Activated CD8-positive, alpha-beta memory T cell treated with anti-CD3 and anti-CD28 coated beads for 36 hours (primary cell): Measurements from ENCODE around the gene ABCB6. TPM values are rescaled to one million over a fixed set of nuclear protein-coding genes. Genes with fewer than 3 reads are reported as not detected.
"Not testable (repeated sequence)": the region's sequence is repeated elsewhere in the genome, so short reads cannot be mapped to it uniquely, and the experiment has no call there.

Experiments used
- CTCF ChIA-PET: fragments of 350-600 bp; sonication (Branson Sonifier 250); formaldehyde crosslinking; loops from one replicate; lab custom pipeline; 2021; ENCODE audit warnings: antibody characterized with exemption; lab: Charles Lee
- POLR2A ChIA-PET: fragments of 350-600 bp; sonication (Branson Sonifier 250); formaldehyde crosslinking; loops from one replicate; lab custom pipeline; 2021; ENCODE audit warnings: antibody characterized with exemption; lab: Charles Lee
- total RNA-seq, 2 experiments: library from RNA; stranded (reverse); gene quantifications; one replicate each; pipeline ENCODE4 v1.2.3, GENCODE V29; 2021

Gene ABCB6
- total RNA-seq, 2 experiments from 2014 or later, result 20.8 to 25.6 TPM

GRCh38 chr2:219209236-219210195, 9.2 kb downstream of the ABCB6 start:
- POLR2A ChIA-PET, result interaction anchor here (0.6 to 2.3 kb wide), 6 partner anchors 9 to 317 kb away, joined by 4 to 7 read pairs (median 4); partner anchors contain the start of gene ABCB6
- CTCF ChIA-PET, result interaction anchor here (0.9 to 1.9 kb wide), 3 partner anchors 8 to 49 kb away, joined by 5 to 9 read pairs (median 7); partner anchors contain the start of gene NHEJ1

- CTCF ChIA-PET, result interaction anchor here (0.6 to 1.9 kb wide), 4 partner anchors 9 to 48 kb away, joined by 3 to 9 read pairs (median 6); partner anchors contain the start of gene NHEJ1
- POLR2A ChIA-PET, result interaction anchor here (0.6 to 2.9 kb wide), 5 partner anchors 8 to 33 kb away, joined by 4 to 18 read pairs (median 7); partner anchors contain the start of genes ABCB6, ANKZF1, ATG9A and CNPPD1
Observed at GRCh38 chr2:219207884-219208740, 10.6 kb downstream of the ABCB6 start.

- CTCF ChIA-PET, result interaction anchor here (1.1 to 1.9 kb wide), 4 partner anchors 10 to 88 kb away, joined by 5 to 9 read pairs (median 7); no protein-coding TSS in a partner anchor
- POLR2A ChIA-PET, result interaction anchor here (0.6 to 2.9 kb wide), 11 partner anchors 11 to 47 kb away, joined by 3 to 18 read pairs (median 7); partner anchors contain the start of genes ABCB6, ANKZF1, ATG9A and CNPPD1
Observed at GRCh38 chr2:219207134-219207883, 11.4 kb downstream of the ABCB6 start.

GRCh38 chr2:219206328-219207133, 12.2 kb downstream of the ABCB6 start, which contains the start of gene ZFAND2B:
ZFAND2B (plus strand) TSS chr2:219206782; CDS start chr2:219206988, 206 bp downstream.
- ChIA-PET POLR2A (interaction anchor here (0.6 to 2.9 kb wide), 17 partner anchors 12 to 213 kb away, joined by 3 to 18 read pairs (median 6); partner anchors contain the start of genes ABCB6, ANKZF1, ATG9A and CNPPD1), CTCF (interaction anchor here (0.6 to 1.4 kb wide), 10 partner anchors 11 to 148 kb away, joined by 3 to 7 read pairs (median 4); partner anchors contain the start of genes CNPPD1 and SLC23A3)

GRCh38 chr2:219205981-219206327, 12.8 kb downstream of the ABCB6 start:
- POLR2A ChIA-PET, result interaction anchor here (0.6 to 2.9 kb wide), 16 partner anchors 13 to 213 kb away, joined by 3 to 18 read pairs (median 6); partner anchors contain the start of genes ABCB6, ANKZF1, ATG9A and CNPPD1
- CTCF ChIA-PET, result interaction anchor here (0.6 to 1.4 kb wide), 9 partner anchors 12 to 147 kb away, joined by 3 to 7 read pairs (median 4); partner anchors contain the start of genes CNPPD1 and SLC23A3

DNA sequence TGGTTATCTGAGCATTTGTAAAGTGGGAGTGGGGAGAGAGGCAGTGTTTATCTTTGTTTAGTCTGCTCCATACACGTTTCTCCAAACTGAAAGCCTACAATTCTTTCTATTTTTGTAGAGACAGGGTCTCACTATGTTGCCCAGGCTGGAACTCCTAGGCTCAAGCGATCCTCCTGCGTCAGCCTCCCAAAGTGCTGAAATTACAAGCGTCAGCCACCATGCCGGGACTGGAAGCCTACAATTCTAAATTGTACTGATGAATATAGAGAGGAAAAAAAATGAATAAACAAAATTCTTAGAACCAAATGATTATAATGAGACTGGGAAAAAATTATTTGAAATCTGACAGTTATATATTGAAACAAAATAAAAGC, 13.6 kb downstream of the ABCB6 start:
- ChIA-PET CTCF (interaction anchor here (1.4 kb wide), 1 partner anchor 28 kb away, joined by 7 read pairs; the partner anchor contains the start of gene CNPPD1), POLR2A (interaction anchor here (0.7 to 2.9 kb wide), 3 partner anchors 16 to 49 kb away, joined by 4 to 18 read pairs (median 4); partner anchors contain the start of genes ANKZF1, ATG9A and TUBA4A)

GRCh38 chr2:219204425-219205164, 14.2 kb downstream of the ABCB6 start:
- ChIA-PET CTCF (interaction anchor here (2.2 kb wide), 1 partner anchor 90 kb away, joined by 6 read pairs; no protein-coding TSS in a partner anchor), POLR2A (interaction anchor here (0.7 kb wide), 2 partner anchors 49 to 638 kb away, joined by 4 to 5 read pairs; partner anchors contain the start of gene TUBA4A)

GRCh38 chr2:219201331-219201730, 17.4 kb downstream of the ABCB6 start:
- CTCF ChIA-PET, result not testable (repeated sequence)
- POLR2A ChIA-PET, result interaction anchor here (1.2 to 2.6 kb wide), 4 partner anchors 18 to 187 kb away, joined by 3 to 15 read pairs (median 7); partner anchors contain the start of genes ABCB6, DNPEP, GLB1L and STK16

GRCh38 chr2:219200502-219201326, 18.0 kb downstream of the ABCB6 start:
- POLR2A ChIA-PET, result interaction anchor here (0.6 to 2.6 kb wide), 12 partner anchors 8 to 541 kb away, joined by 3 to 15 read pairs (median 6); partner anchors contain the start of genes ABCB6, ANKZF1, ATG9A and BCS1L
- CTCF ChIA-PET, result interaction anchor here (0.8 to 1.8 kb wide), 2 partner anchors 11 to 18 kb away, joined by 3 to 7 read pairs; no protein-coding TSS in a partner anchor

DNA sequence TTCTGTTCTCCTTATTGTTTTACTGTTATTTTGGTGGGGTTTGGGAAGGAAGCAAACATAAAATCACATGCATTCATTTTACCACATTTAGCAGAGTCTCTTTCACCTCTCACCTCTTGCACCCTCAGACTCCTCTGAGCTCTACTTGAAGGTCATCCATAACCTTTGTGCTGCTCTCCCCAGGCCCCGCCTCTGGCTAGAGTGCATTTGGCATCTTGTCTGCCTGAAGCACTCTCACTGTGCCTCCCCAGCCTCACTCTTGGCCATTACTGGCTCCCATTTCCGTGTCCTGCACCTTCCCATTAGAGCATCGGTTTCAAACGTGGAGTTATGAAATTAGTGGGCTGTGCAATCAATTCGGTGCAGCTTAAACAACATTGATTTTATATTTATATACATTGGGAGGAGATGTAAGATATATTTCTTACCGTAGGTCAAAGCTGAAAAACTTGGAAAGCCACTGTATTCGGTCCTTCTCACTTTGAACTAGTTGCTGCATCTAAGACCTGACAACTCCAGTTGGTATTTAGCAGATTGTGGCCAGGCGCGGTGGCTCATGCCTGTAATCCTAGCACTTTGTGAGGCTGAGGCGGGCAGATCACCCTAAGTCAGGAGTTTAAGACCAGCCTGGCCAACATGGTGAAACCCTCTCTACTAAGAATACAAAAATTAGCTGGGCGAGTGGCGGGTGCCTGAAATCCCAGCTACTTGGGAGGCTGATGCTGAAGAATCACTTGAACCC, 19.1 kb downstream of the ABCB6 start:
- ChIA-PET CTCF (interaction anchor here (1.8 kb wide), 1 partner anchor 17 kb away, joined by 7 read pairs; no protein-coding TSS in a partner anchor), POLR2A (interaction anchor here (0.7 to 2.6 kb wide), 9 partner anchors 9 to 540 kb away, joined by 3 to 15 read pairs (median 6); partner anchors contain the start of genes ABCB6, ANKZF1, ATG9A and BCS1L)

GRCh38 chr2:219198974-219199373, 19.8 kb downstream of the ABCB6 start:
- CTCF ChIA-PET, result interaction anchor here (1.8 kb wide), 1 partner anchor 16 kb away, joined by 7 read pairs; no protein-coding TSS in a partner anchor
- POLR2A ChIA-PET, result interaction anchor here (2.1 to 2.6 kb wide), 2 partner anchors 20 to 23 kb away, joined by 10 to 11 read pairs; partner anchors contain the start of genes ABCB6 and CNPPD1

DNA sequence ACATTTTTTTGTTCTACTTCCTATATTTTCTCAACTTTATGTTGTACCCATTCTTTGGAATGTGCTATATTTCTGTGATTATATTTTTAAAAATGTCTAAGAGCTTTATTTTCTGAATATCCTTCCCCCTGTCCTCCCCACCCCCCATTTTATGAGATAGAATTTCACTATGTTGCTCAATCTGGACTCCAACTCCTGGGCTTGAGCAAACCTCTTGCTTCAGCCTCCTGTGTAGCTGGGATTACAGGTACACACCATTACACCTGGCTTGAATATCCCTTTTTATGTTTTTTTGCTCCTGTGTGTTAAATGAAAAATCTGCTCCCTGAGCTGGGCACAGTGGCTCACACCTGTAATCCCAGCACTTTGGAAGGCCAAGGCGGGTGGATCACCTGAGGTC, 21.4 kb downstream of the ABCB6 start:
- ChIA-PET CTCF (interaction anchor here (0.7 kb wide), 1 partner anchor 924 kb away, joined by 8 read pairs; no protein-coding TSS in a partner anchor), POLR2A (interaction anchor here (0.7 kb wide), 2 partner anchors 43 to 57 kb away, joined by 6 to 7 read pairs; partner anchors contain the start of gene TUBA4A)

DNA sequence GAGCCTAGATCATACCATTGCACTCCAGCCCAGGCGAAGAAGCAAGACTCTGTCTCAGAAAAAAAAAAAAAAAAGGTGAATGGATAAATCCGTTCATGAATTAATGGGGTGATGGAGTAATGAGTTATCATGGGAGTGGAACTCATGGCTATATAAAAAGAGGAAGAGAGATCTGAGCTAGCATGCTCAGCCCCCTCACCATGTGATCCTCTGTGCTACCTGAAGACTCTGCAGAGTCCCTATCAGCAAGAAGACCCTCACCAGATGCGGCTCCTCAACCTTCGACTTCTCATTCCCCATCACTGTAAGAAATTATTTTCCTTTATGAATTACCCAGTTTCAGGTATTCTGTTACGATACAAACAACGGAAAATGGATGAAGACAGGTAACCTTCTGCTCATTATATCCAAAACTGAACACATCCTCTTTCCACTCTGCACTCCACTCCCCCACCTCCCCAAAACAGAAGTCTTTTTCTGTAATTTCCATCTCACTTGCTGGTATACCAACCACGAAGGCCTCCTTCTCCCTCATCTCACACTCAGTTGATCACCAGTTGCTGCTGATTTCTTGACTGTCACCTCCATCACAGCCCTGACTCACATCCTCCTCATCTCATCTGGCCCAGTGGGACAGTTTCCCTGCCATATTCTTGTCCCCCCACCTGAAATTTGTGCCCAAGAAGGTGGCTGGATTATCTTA, 31.9 kb downstream of the ABCB6 start:
- POLR2A ChIA-PET, result interaction anchor here (0.7 kb wide), 1 partner anchor 57 kb away, joined by 4 read pairs; no protein-coding TSS in a partner anchor

More for the DNA sequence above, 31.9 kb downstream of the ABCB6 start:
- CTCF ChIA-PET, result interaction anchor here (0.6 kb wide), 2 partner anchors 21 to 643 kb away, joined by 3 to 4 read pairs; no protein-coding TSS in a partner anchor
